HepG2 (cell line): ENCODE results near the gene ACSL3. TPM values are rescaled to one million over a fixed set of nuclear protein-coding genes. Genes with fewer than 3 reads are reported as not detected.

ENCODE experiments used
- ATAC-seq: fragments of 200-7000 bp; cut with Tn5 transposase; 3 replicates; pipeline ENCODE4 v1.9.1; 2020; ENCODE audit warnings: mild to moderate bottlenecking, moderate library complexity
- BruUV-seq: library from RNA; stranded (reverse); fragments of 400-500 nt; replicated peaks from 2 replicates; lab custom pipeline; 2021; lab: Mats Ljungman, UMichigan
- CTCF ChIA-PET: fragments of 300-600 bp; formaldehyde crosslinking; extraction: SDS; loops from one replicate; lab custom pipeline; 2021; ENCODE audit warnings: low total read pairs, inconsistent platforms, low intra/inter-chr PET ratio; lab: Yijun Ruan, JAX
- POLR2A ChIA-PET: fragments of 350-600 bp; sonication (Branson Sonifier 250); formaldehyde crosslinking; loops from one replicate; lab custom pipeline; 2020; ENCODE audit warnings: antibody characterized with exemption, inconsistent platforms; lab: Yijun Ruan, JAX
- DNase-seq: peaks from one replicate; pipeline ENCODE4 v3.0.0-alpha.2; 2015; ENCODE audit warnings: low spot score
- FAIRE-seq: peaks from 3 replicates; lab custom pipeline; 2011; peaks lifted over from hg19 to GRCh38; lab: Jason Lieb, UNC
- H2AFZ ChIP-seq: one replicate; pipeline ENCODE4 v1.6.1; 2011; ENCODE audit warnings: low read length, inconsistent platforms
- H3K27ac ChIP-seq: fragments of 300-600 bp; 3 replicates; pipeline ENCODE4 v1.8.0; 2011; ENCODE audit warnings: mixed run types, mild to moderate bottlenecking, mixed read lengths, low read length, inconsistent platforms; ENCODE audit not compliant: insufficient read depth; ENCODE audit errors: extremely low read length
- H3K27me3 ChIP-seq, 2 experiments: fragments of 200-600 bp in 1 of 2; 2 replicates in 1 of 2; 3 replicates in 1 of 2; pipeline versions ENCODE4 v1.6.0 to v1.8.0; 2011; ENCODE audit warnings: low read length in 2 of 2, mild to moderate bottlenecking in 2 of 2, moderate library complexity in 2 of 2, inconsistent platforms in 1 of 2; ENCODE audit not compliant: insufficient read depth in 2 of 2, control insufficient read depth in 1 of 2
- H3K36me3 ChIP-seq, 2 experiments: fragments of 200-600 bp in 1 of 2; replicated peaks in 1 of 2; 2 replicates in 1 of 2; 3 replicates in 1 of 2; pipeline versions ENCODE4 v1.5.1 to v1.8.0; 2011; ENCODE audit warnings: low read length in 2 of 2, inconsistent platforms in 1 of 2; ENCODE audit not compliant: insufficient read depth in 2 of 2, control insufficient read depth in 1 of 2
- H3K4me1 ChIP-seq: 2 replicates; pipeline ENCODE4 v1.5.1; 2012; ENCODE audit warnings: low read length, inconsistent platforms; ENCODE audit not compliant: insufficient read depth
- H3K4me2 ChIP-seq: 2 replicates; pipeline ENCODE4 v1.6.0; 2011; ENCODE audit warnings: low read depth, low read length, inconsistent platforms
- H3K4me3 ChIP-seq, 3 experiments: fragments of 200-600 bp in 1 of 3; sonication (generic), shearing (Covaris generic) in 1 of 3; replicated peaks in 1 of 3; 2 replicates each; pipeline ENCODE4 v1.5.1; 2011 to 2016; ENCODE audit warnings: low read length in 3 of 3, inconsistent platforms in 2 of 3, low read depth in 2 of 3, mild to moderate bottlenecking in 2 of 3, control low read depth in 1 of 3, mixed read lengths in 1 of 3; ENCODE audit not compliant: insufficient read depth in 1 of 3
- H3K79me2 ChIP-seq: one replicate; pipeline ENCODE4 v1.6.1; 2011; ENCODE audit warnings: low read length, inconsistent platforms; ENCODE audit not compliant: insufficient read depth
- H3K9ac ChIP-seq: 2 replicates; pipeline ENCODE4 v1.6.0; 2011; ENCODE audit warnings: mild to moderate bottlenecking, low read depth, low read length, inconsistent platforms; ENCODE audit not compliant: insufficient read depth
- H3K9me3 ChIP-seq: 2 replicates; pipeline ENCODE4 v1.5.1; 2012; ENCODE audit warnings: mild to moderate bottlenecking, low read length
- H4K20me1 ChIP-seq: 2 replicates; pipeline ENCODE4 v1.6.0; 2011; ENCODE audit warnings: inconsistent platforms, mild to moderate bottlenecking, low read length, moderate library complexity; ENCODE audit not compliant: insufficient read depth
- ATAD3A ChIP-seq: sonication (generic); formaldehyde crosslinking; IDR thresholded peaks from 2 replicates; pipeline ENCODE4 v1.4.0; 2020; ENCODE audit warnings: missing genetic modification reagents
- CTCF ChIP-seq: sonication (generic); formaldehyde crosslinking; IDR thresholded peaks from 2 replicates; pipeline ENCODE4 v1.5.0; 2020; ENCODE audit warnings: mild to moderate bottlenecking, missing genetic modification reagents, moderate library complexity
- ELK4 ChIP-seq: sonication (generic); formaldehyde crosslinking; IDR thresholded peaks from 2 replicates; pipeline ENCODE4 v1.9.0; 2021; ENCODE audit warnings: missing genetic modification reagents, borderline replicate concordance
- HNF4A ChIP-seq: sonication (generic); formaldehyde crosslinking; IDR thresholded peaks from 2 replicates; pipeline ENCODE4 v1.4.0; 2020; ENCODE audit warnings: missing genetic modification reagents
- HOXA5 ChIP-seq: sonication (generic); formaldehyde crosslinking; IDR thresholded peaks from 2 replicates; pipeline ENCODE4 v1.4.0; 2020; ENCODE audit warnings: missing genetic modification reagents
- HOXD1 ChIP-seq: sonication (generic); formaldehyde crosslinking; IDR thresholded peaks from 2 replicates; pipeline ENCODE4 v1.5.0; 2020; ENCODE audit warnings: missing genetic modification reagents
- MED1 ChIP-seq: sonication (generic); formaldehyde crosslinking; IDR thresholded peaks from 2 replicates; pipeline ENCODE4 v1.4.0; 2020; ENCODE audit warnings: missing genetic modification reagents
- RCOR2 ChIP-seq: IDR thresholded peaks from 2 replicates; pipeline ENCODE4 v1.6.1; 2016; ENCODE audit warnings: missing biosample characterization, missing genetic modification reagents
- RFX3 ChIP-seq: IDR thresholded peaks from 2 replicates; pipeline ENCODE4 v1.6.1; 2016; ENCODE audit warnings: missing biosample characterization, missing genetic modification reagents
- SMAD9 ChIP-seq: sonication (generic); formaldehyde crosslinking; IDR thresholded peaks from 2 replicates; pipeline ENCODE4 v1.5.1; 2020; ENCODE audit warnings: mild to moderate bottlenecking, missing genetic modification reagents
- SP2 ChIP-seq: sonication (generic); formaldehyde crosslinking; IDR thresholded peaks from 2 replicates; pipeline ENCODE4 v1.5.1; 2020; ENCODE audit warnings: mild to moderate bottlenecking, missing genetic modification reagents
- STAG1 ChIP-seq: sonication (generic); formaldehyde crosslinking; IDR thresholded peaks from 2 replicates; pipeline ENCODE4 v1.4.0; 2020; ENCODE audit warnings: missing genetic modification reagents
- TOPORS ChIP-seq: sonication (generic); formaldehyde crosslinking; IDR thresholded peaks from 2 replicates; pipeline ENCODE4 v1.8.0; 2023; ENCODE audit warnings: mild to moderate bottlenecking, missing genetic modification reagents
- ZBTB42 ChIP-seq: sonication (generic); formaldehyde crosslinking; IDR thresholded peaks from 2 replicates; pipeline ENCODE4 v1.5.0; 2020; ENCODE audit warnings: mild to moderate bottlenecking, missing genetic modification reagents
- ZNF629 ChIP-seq: sonication (generic); formaldehyde crosslinking; conservative IDR thresholded peaks from 2 replicates; pipeline ENCODE4 v1.5.0; 2020; ENCODE audit warnings: missing genetic modification reagents
- WGBS: methylation state at CpG from one replicate; pipeline ENCODE4 v1.1.6; 2017; ENCODE audit warnings: low lambda C conversion rate; 5-methylcytosine and 5-hydroxymethylcytosine counted together
- in situ Hi-C: cut with HindIII; loops from 2 replicates; pipeline ENCODE4 v1.10.0; 2017; ENCODE audit warnings: low pct_unique_long_range_greater_than_20kb; ENCODE audit not compliant: extremely low pct_ligation_motif_present
- intact Hi-C: fragments of 100-400 bp; cut with micrococcal nuclease; formaldehyde crosslinking; loops from one replicate; pipeline ENCODE4 v1.10.0; 2022; ENCODE audit not compliant: unreplicated experiment
- polyA plus RNA-seq, 8 experiments: library from polyadenylated mRNA; depleted of rRNA in 3 of 8; stranded (reverse) in 7 of 8; unstranded in 1 of 8; fragments of >200 nt; fragmentation: Illumina TruSeq in 4 of 8; extraction: Trizol in 4 of 8; gene quantifications; 2 replicates each; pipeline versions ENCODE4 v1.2.1 to v1.2.3, GENCODE V29; 2011 to 2016; ENCODE audit warnings: low read depth in 4 of 8, missing spikeins in 1 of 8, mixed read lengths in 1 of 8; ENCODE audit not compliant: insufficient read depth in 1 of 8
- total RNA-seq, 5 experiments: library from RNA; depleted of rRNA; stranded (reverse); fragments of >200 nt; fragmentation: Illumina TruSeq; extraction: Trizol; gene quantifications; 2 replicates each; pipeline ENCODE4 v1.2.3, GENCODE V29; 2016; ENCODE audit warnings: low read depth in 1 of 5
- TF ChIP-seq, protein P1 (sequence below): sonication (generic); formaldehyde crosslinking; IDR thresholded peaks from 2 replicates; pipeline ENCODE4 v1.4.0; 2020; ENCODE audit warnings: missing genetic modification reagents
- TF ChIP-seq, protein P2 (sequence below): sonication (generic); formaldehyde crosslinking; IDR thresholded peaks from 2 replicates; pipeline ENCODE4 v1.5.0; 2020; ENCODE audit warnings: mild to moderate bottlenecking, missing genetic modification reagents

ACSL3 gene
- total and polyA plus RNA-seq, 2 of the 13 experiments (the other 11 are each of a cell fraction or from before 2014, with no cell fraction given), result 305 to 365 TPM

GRCh38 chr2:222916229-222917197 lies 55.7 kb downstream of the ACSL3 start:
- in situ Hi-C loops (no loop called here), intact Hi-C loops (no loop called here)
- no peak overlapping the region for H3K4me2 ChIP-seq
- peaks cover 81% of the 10 kb centered on the region for H3K79me2 ChIP-seq
- ATAC-seq (no peak; the same call in 2 of the 3 replicates), DNase-seq (no peak), FAIRE-seq (no peak)
- ChIA-PET POLR2A (no interaction called here), CTCF (interaction anchor here (2.6 to 4.2 kb wide), 2 partner anchors 22 to 226 kb away, joined by 10 to 32 read pairs; no protein-coding TSS in a partner anchor)
- no peak overlapping the region for H2AFZ ChIP-seq
- H3K9ac ChIP-seq, result no peak overlapping the region
- no TSS peak for BruUV-seq
- H3K9me3 ChIP-seq, result no peaks in the 10 kb centered on the region
- H4K20me1 ChIP-seq, result peaks cover 64% of the 10 kb centered on the region
- H3K4me3 ChIP-seq, result no peak overlapping the region
- peaks cover 22 to 89% of the 10 kb centered on the region in 2 experiments for H3K36me3 ChIP-seq
- no peak overlapping the region for H3K27ac ChIP-seq
- H3K4me1 ChIP-seq, result peaks cover 59% of the 10 kb centered on the region
- WGBS, result 95% methylated on average over 11 of the region's 11 CpGs
- H3K27me3 ChIP-seq, result no peaks in the 10 kb centered on the region
- TF ChIP-seq ZBTB42 (no peak), TOPORS (CRISPR knock-in tag) (0 out of 2 replicates have a peak, but pooled peaks have one; percentile 5), STAG1 (peak; percentile 51), CTCF (CRISPR knock-in tag) (peak; percentile 26; the same call in 1 of the 2 replicates), SMAD9 (CRISPR knock-in tag) (no peak), RFX3 (CRISPR knock-in tag) (no peak), HNF4A (CRISPR knock-in tag) (no peak), ATAD3A (no peak), HOXD1 (CRISPR knock-in tag) (no peak), MED1 (CRISPR knock-in tag) (0 out of 2 replicates have a peak, but pooled peaks have one; percentile 7), ZNF629 (CRISPR knock-in tag) (no peak), RCOR2 (CRISPR knock-in tag) (no peak), SP2 (CRISPR knock-in tag) (no peak), HOXA5 (CRISPR knock-in tag) (0 out of 2 replicates have a peak, but pooled peaks have one; percentile 15), ELK4 (no peak)
- TF ChIP-seq, protein P1, sequence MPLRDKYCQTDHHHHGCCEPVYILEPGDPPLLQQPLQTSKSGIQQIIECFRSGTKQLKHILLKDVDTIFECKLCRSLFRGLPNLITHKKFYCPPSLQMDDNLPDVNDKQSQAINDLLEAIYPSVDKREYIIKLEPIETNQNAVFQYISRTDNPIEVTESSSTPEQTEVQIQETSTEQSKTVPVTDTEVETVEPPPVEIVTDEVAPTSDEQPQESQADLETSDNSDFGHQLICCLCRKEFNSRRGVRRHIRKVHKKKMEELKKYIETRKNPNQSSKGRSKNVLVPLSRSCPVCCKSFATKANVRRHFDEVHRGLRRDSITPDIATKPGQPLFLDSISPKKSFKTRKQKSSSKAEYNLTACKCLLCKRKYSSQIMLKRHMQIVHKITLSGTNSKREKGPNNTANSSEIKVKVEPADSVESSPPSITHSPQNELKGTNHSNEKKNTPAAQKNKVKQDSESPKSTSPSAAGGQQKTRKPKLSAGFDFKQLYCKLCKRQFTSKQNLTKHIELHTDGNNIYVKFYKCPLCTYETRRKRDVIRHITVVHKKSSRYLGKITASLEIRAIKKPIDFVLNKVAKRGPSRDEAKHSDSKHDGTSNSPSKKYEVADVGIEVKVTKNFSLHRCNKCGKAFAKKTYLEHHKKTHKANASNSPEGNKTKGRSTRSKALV (CRISPR knock-in tag), result 0 out of 2 replicates have a peak, but pooled peaks have one; percentile 53
- TF ChIP-seq, protein P2, sequence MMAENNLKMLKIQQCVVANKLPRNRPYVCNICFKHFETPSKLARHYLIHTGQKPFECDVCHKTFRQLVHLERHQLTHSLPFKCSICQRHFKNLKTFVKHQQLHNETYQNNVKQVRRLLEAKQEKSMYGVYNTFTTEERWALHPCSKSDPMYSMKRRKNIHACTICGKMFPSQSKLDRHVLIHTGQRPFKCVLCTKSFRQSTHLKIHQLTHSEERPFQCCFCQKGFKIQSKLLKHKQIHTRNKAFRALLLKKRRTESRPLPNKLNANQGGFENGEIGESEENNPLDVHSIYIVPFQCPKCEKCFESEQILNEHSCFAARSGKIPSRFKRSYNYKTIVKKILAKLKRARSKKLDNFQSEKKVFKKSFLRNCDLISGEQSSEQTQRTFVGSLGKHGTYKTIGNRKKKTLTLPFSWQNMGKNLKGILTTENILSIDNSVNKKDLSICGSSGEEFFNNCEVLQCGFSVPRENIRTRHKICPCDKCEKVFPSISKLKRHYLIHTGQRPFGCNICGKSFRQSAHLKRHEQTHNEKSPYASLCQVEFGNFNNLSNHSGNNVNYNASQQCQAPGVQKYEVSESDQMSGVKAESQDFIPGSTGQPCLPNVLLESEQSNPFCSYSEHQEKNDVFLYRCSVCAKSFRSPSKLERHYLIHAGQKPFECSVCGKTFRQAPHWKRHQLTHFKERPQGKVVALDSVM (CRISPR knock-in tag), result peak; percentile 19; the same call in 1 of the 2 replicates
